NCI-H1105 (cell line): ENCODE data around the gene GRB7.
"Not testable (repeated sequence)": the region's sequence is repeated elsewhere in the genome, so short reads cannot be mapped to it uniquely, and the experiment has no call there.

ENCODE experiments used
- DNase-seq: peaks from one replicate; lab custom pipeline; 2025; lab: John Stamatoyannopoulos, UW

GRB7 gene

GRCh38 chr17:39752241-39752881 is 14.6 kb downstream of the GRB7 start:
- DNase-seq, result no peak

- peak; percentile 35 for DNase-seq
Observed at GRCh38 chr17:39753514-39754160, 15.9 kb downstream of the GRB7 start.

GRCh38 chr17:39754161-39754957 is 16.6 kb downstream of the GRB7 start:
- peak; percentile 74 for DNase-seq

- no peak for DNase-seq
Observed at GRCh38 chr17:39754958-39755553, 17.3 kb downstream of the GRB7 start.

GRCh38 chr17:39755554-39756379 is 18.0 kb downstream of the GRB7 start:
- DNase-seq, result no peak

GRCh38 chr17:39756380-39757079 is 18.8 kb downstream of the GRB7 start:
- DNase-seq, result no peak

GRCh38 chr17:39757176-39757662 is 19.5 kb downstream of the GRB7 start:
- no peak for DNase-seq

GRCh38 chr17:39757931-39758873 is 20.5 kb downstream of the GRB7 start:
- no peak for DNase-seq

- no peak for DNase-seq
Observed at GRCh38 chr17:39759204-39759603, 21.5 kb downstream of the GRB7 start.

GRCh38 chr17:39761861-39762496 is 24.2 kb downstream of the GRB7 start:
- DNase-seq, result no peak

GRCh38 chr17:39763051-39763820 is 25.5 kb downstream of the GRB7 start:
- DNase-seq, result no peak

- not testable (repeated sequence) for DNase-seq
Observed at GRCh38 chr17:39764171-39764570, 26.4 kb downstream of the GRB7 start.

- DNase-seq, result no peak
Observed at GRCh38 chr17:39765175-39765574, 27.4 kb downstream of the GRB7 start.

- no peak for DNase-seq
Observed at GRCh38 chr17:39765766-39766165, 28.0 kb downstream of the GRB7 start.

- DNase-seq, result no peak
Observed at GRCh38 chr17:39767147-39767546, 29.4 kb downstream of the GRB7 start.

GRCh38 chr17:39769974-39770587 is 32.3 kb downstream of the GRB7 start:
- DNase-seq, result no peak

GRCh38 chr17:39772415-39772814 is 34.7 kb downstream of the GRB7 start:
- no peak for DNase-seq
